Tongue (tissue), 2 donors: ENCODE measurements around the gene SLC35C1. TPM values are rescaled to one million over a fixed set of nuclear protein-coding genes. Genes with fewer than 3 reads are reported as not detected.

Experiments used
- DNase-seq: peaks from one replicate; pipeline ENCODE4 v3.0.0-alpha.2; 2015
- total RNA-seq: library from RNA; depleted of rRNA; stranded (reverse); fragments of >200 nt; gene quantifications from one replicate; pipeline ENCODE4 v1.2.3, GENCODE V29; 2014

Gene SLC35C1
- total RNA-seq, 1 donor from 2014 or later = 6.3 TPM

DNA sequence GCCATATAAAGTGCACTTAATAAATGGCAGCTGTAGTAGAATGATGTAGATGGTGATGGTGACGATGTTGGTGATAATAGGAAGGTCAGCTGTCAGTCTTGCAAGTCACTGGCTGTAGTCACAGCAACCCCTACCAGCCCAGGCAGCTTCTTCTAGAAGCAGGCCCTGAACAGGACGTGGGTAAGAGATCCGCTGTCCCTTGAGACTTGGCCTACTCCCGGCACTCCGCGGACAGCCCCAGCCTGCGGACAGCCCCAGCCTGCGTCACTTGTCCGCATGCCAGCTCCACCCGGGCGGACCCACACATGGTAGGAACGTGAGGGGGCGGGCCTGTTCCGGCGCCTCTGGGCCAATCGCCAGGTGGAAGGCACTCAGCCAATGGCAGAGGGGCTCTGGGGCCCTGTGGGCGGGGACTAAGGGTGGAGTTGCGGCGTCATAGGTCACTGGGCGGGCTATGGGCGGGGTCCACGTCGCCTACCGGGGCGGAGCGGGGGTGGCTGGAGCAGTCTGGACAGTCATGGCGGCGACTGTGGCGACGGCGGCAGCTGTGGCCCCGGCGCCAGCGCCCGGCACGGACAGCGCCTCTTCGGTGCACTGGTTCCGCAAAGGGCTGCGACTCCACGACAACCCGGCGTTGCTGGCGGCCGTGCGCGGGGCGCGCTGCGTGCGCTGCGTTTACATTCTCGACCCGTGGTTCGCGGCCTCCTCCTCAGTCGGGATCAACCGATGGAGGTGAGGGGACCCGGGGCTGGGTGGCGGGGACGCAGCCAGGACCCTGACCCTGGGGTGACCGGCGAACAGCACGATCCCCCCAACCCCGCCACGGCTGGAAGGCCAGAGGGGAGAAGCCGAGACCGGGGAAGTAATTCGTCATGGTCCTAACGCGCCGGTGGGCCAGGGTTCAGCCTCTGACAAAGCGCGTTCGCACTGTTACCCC, 42.3 kb downstream of the SLC35C1 start, which contains the start of gene CRY2:
Gene CRY2 (plus strand): TSS at position 502 of the 937 bp plus-strand sequence. CDS start 16 bp downstream, at position 518.
- DNase-seq = peak; percentile 99

DNA sequence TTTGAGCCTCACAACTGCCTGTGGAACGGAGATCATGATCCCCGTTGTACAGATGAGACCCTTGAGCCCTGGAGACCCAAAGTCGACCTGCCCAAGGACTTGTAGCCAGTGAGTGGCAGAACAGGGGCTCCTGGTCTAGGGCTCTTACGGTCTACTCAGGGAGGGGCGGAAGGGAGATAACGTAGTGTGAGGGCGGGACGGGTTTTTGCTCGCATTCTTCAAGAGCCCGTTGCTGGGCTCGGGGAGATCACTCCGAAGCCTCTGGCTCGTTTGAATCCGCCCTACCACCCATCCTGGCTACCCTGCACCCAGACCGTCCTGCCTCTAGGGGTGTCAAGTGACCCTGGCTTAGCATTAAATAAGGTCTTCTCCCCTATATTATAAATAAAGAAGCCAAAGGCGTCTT, 43.0 kb downstream of the SLC35C1 start:
- peak; percentile 73 for DNase-seq

DNA sequence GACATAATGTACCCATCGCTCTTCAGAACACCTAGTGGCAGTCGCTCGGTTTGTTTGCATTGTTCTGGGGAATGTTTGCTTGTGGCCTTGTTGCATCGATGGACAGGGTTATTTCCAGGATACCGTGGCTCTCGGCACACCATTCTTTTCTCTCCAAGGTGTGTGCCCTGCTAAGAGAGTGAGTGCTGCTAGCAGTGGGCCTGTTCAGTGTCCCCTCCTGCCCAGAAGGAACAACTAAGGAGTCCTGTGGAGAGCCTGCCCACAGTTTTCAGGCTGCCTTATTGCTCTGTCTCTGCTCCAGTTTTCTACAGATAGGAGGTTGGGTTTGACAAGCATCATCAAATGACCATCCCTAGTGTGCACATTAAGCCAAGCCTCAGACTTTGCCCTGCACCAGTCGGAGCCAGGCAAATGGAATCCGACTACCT, 43.7 kb downstream of the SLC35C1 start:
- no peak for DNase-seq

DNA sequence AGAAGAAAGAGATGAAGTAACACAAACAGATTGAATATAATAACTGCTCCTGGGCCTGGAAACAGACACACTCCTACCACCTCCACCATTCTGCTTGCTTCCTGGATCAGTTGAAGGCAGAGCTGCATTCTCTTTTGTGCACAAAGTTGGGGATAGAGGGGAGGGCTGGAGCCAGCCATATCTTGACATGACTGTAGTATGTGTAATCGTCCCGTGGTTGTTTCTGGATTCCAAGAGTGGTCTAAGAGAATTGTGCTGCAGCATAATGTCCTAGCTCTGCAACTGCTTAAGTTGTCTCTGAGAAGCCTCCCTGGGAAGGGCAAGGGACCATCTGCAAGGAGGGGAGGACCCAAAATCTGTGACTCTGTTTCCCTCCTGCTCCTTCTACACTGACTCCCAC, 45.5 kb downstream of the SLC35C1 start:
- no peak for DNase-seq

DNA sequence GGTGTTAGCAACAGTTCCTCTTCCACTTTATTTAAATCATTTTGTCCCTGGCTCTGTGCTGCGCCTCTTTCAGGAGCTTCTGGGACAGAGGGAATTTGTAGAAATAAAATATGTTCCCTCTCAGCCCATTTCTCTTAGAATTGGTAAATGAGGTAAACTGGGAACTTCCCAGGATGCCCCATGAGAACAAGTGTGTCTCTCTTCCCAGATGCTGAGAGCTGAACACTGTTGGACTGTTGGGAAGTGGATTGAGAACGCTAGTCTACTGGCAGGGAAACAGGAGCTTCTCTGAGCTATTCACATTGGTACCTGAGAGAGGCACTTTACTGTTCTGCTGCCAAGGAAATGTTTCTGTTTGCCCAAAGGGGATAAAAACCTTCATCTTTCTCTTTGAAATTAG, 46.3 kb downstream of the SLC35C1 start:
- DNase-seq = no peak

DNA sequence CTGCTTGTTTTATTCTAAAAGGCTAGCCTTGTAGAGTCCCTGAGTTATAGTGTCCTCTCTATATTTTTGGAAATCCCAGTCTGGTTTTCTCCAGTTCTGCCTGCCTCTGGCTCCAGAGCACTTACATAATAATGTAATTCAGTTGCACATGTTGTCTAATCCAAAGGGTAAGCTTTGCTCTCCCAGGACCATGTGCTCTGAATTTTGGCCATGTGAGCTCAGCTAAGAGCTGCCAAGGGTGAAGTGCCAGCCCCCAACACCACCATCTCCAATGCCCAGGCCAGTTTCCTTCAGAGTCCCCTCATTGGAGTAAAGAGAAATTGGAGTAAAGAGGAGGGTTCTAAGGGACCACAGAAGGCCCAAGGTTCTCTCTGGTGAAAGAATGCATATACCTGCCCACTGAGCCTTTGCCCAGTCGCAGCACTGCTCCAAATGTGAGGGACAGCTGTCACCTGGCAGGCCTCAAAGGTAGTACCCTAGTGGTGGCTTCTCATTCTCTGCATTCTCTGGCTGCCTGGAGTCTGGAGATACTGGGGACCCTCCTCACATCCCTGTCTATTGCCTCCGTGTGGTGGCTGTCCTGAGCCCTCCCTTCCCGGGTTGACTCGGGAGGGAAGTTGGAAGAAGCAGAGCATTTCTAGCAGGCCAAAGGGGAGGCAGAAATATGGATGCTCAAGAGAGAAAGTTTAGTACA, 47.2 kb downstream of the SLC35C1 start:
- DNase-seq = peak; percentile 44

DNA sequence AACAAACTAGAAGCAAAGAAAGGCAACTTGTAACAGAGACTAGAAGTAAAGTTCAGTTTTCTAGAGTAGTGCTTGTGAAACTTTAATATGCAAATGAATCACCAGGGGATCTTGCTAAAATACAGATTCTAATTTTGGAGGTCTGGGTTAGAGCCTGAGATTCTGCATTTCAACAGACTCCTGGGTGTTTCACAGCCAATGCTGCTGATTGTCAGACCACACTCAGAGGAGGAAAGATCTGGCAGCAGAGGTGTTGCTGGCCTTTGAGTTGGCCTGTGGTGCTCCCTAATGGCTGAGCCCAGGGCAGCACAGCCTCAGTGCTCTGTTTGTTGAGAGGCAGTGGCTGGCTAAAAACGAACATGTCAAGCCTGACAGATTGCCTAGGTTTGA, 47.8 kb downstream of the SLC35C1 start:
- no peak for DNase-seq

DNA sequence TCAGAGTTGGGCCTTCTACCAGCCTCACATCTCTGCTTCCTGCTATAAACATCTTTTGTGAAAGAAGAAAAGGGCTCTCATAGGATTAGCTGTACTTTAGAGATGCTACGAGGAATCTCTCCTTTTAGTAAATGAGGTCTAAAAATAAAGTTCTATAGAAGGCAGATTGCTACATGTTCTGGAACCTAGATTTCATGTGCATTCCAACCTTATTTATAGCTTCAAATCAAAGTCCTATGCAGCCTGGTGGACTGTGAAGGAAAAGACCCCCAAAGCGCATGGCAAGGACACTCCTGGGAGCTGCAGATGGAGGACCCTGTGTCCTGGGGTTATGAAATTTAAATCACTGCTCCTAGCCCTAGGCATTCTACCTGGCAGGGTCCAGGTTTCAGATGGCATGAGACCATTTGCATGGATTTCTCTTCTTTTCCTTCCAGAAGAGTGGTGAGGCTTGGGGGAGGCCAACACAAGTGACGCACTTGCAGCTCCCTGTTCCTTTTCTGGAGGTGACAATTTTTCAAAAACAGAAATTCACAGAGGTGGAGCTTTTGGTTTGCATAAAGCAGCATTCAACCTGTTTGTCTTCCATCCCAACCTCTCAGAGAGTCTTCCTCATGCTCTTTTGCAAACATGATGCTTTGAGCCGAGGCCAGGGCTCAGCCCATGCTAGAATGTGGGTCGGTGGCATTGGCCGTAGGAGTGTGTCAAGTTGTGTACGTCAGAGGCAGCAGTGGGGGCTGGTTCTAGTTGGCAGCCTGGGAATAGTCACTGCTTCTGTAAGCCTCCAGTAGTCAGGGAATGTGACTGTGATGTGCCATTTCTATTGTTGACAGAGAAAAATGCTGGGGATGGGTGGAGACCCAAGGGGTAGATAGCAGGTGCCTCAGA, 48.6 kb downstream of the SLC35C1 start:
- DNase-seq = no peak

DNA sequence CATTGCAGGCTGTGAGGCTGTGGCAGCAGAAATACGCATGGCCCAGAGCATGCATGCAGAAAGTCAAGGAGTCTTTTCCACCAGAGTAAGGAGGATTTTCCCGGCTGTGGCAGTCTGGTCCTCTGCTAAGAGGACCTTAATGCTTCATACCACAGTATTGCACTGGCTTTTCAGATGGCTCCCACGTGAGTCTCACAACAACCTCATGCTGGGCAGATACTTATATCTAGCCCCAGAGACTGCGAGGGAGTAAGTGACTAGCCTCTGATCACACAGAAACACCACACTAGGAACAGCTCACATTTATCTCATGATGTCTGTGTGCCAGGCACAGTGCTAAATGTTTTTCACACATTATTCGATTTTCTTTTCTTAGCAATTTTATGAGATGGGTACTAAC, 50.4 kb downstream of the SLC35C1 start:
- no peak for DNase-seq

DNA sequence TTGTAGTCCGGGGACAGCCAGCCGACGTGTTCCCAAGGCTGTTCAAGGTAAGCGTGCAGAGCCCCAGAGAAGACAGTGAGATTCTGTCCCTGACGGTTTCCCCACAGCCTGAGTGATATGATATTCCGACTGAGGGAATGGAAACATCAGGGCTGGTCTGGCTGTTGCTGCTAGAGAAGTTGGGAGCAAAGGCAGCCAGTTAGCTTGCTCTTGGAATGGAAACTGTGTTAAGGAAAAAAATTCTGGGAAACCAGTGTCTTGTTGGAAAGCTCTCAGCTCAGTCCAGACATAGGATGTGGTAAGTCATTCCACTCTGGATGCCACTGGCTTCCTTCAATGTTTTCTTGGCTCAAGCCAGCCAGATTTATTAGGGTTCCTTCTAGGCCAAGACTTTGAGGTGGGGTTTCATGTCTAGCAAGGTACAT, 51.1 kb downstream of the SLC35C1 start:
- peak; percentile 44 for DNase-seq

DNA sequence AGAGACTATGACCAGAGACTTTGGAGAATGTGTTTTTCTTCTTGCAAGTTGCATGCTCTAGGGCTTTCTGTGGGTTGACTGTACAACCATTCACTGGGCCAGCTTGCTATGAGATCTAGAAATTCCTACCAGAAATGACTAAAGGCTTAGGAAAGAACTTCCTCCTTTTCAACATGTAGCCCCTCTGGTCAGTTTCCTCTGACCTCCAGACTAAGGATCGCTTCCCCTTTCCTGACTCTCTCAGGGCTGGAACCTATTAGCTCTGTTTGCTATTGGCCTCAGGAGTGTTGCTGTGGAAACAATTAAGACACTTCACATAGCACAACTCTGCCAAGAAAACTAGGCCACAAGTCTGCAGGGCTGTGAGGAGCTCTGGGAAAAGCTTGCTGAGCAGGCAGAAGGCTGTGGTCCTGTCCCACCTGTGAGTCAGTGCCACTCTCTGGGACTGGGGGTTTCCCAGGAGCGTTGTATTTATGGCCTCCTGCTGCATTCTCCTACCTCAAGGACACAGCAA, 53.1 kb downstream of the SLC35C1 start:
- DNase-seq = peak; percentile 88

DNA sequence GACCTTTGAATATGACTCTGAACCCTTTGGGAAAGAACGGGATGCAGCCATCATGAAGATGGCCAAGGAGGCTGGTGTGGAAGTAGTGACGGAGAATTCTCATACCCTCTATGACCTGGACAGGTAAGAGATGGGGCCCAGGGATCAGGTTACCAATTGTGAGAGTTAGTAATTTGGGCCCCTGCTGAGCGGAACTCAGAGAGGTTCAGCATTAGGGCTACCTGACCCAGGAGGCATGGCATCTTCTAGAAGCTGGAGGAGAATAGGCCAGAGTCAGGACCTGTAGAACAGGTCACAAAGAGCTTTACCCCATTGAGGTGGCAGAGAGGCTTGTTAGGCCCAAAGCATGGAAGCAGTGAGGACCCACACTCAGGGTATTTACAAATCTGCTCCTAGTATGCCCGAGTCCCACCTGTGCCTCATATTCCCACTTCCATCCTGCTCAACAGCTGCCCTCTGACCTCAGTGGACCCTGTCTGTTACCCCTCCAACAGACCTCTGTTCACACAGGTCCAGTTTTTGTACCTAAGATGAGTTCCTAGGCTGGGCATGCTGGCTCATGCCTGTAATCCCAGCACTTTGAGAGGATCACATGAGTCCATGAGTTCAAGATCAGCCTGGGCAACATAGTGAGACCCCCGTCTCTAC, 53.9 kb downstream of the SLC35C1 start:
- DNase-seq = no peak

DNA sequence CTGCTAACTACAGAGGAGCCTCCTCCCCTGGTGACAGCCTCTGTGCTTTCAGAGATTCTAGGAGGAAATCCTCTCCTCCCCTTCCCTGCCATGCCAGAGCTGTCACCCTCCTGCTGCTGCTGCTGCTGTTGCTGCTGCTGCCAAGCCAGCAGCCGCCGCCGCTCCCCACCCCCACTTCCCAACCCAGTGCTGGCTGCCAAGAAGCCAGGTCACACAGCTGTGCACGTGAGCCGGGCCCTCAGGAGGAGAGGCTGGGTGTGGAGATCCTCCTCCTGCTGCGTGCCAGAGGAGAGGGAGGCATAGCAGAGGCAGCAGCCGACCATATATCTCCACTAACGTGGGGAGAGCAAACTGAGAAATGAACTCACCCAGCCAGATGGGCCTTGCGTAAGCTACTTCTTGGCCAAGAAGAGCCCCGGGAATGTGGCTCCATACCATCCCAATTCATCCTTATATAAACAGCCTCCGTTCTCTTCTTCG, 54.8 kb downstream of the SLC35C1 start:
- DNase-seq = peak; percentile 95

DNA sequence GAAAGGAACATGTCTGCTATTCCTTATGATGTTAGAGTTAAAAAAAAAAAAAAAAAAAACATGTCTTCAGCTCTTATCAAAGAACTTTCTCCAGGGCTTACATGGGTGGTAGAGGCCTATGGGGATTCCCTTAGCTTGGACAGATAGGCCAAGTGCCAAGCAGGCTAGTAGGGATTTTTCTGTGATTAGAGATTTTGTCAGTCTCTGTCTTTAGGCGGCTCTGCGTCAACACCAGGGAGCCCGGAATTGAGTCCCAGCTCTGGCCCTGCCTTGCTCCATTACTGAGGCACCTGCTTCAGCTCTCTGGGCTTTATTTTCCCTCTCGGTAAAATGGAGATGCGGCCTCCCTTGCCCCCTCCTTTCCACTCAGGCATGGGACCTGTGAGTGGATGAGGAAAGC, 55.4 kb downstream of the SLC35C1 start:
- no peak for DNase-seq

DNA sequence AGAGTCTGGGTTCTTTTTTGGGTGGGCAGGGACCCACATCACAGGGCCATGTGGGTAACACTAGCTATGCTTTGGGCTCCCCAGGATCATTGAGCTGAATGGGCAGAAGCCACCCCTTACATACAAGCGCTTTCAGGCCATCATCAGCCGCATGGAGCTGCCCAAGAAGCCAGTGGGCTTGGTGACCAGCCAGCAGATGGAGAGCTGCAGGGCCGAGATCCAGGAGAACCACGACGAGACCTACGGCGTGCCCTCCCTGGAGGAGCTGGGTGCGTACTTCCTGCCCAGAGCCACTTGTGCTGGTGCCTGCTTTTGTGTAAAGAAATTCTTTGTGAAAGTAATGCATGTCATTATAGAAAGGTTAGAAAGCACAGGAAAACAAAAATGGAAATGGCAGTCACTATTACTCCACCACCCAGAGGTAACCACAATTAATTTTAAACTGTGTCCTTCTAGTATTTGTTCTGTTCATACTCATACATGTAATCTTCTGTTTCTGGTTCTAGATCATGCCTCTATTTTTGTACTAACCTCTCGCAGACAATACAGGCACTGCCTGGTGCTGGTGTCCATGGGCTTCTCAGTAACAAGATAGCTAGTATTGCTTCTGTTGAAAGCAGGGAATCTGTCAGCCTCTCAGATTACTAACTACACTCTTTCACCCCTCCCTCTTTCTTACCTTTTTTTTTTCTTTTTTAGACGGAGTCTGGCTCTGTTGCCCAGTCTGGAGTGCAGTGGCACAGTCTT, 56.0 kb downstream of the SLC35C1 start:
- no peak for DNase-seq

Other genes with a start within 250 kb of the SLC35C1 start
- 5.6 TPM for gene CHST1, start 139.5 kb upstream of the SLC35C1 start, total RNA-seq
- 72.0 TPM for gene CRY2, start 42.3 kb downstream of the SLC35C1 start, total RNA-seq
- 12.7 TPM for gene MAPK8IP1, start 80.5 kb downstream of the SLC35C1 start, total RNA-seq
- gene FREY1, start 102.1 kb downstream of the SLC35C1 start, total RNA-seq = not detected
- 8.0 TPM for gene PEX16, start 112.7 kb downstream of the SLC35C1 start, total RNA-seq
- 2.7 TPM for gene LARGE2, start 117.5 kb downstream of the SLC35C1 start, total RNA-seq